K562 (cell line): ENCODE results near the gene CSNK2A1. TPM values are rescaled to one million over a fixed set of nuclear protein-coding genes. Genes with fewer than 3 reads are reported as not detected.

ENCODE experiments used
- ATAC-seq: fragments of 200-7000 bp; cut with Tn5 transposase; 3 replicates; pipeline ENCODE4 v1.9.1; 2020; ENCODE audit warnings: moderate library complexity
- BruUV-seq: library from RNA; stranded (reverse); fragments of 400-500 nt; replicated peaks from 2 replicates; lab custom pipeline; 2021; lab: Mats Ljungman, UMichigan
- CTCF ChIA-PET: fragments of 300-600 bp; formaldehyde crosslinking; extraction: SDS; loops from one replicate; lab custom pipeline; 2021; ENCODE audit warnings: low intra/inter-chr PET ratio; lab: Yijun Ruan, JAX
- POLR2A ChIA-PET: fragments of 300-600, 350-650 bp; sonication (Branson Sonifier 250); formaldehyde crosslinking; extraction: SDS; loops from one replicate; lab custom pipeline; 2021; ENCODE audit warnings: antibody characterized with exemption, inconsistent platforms; lab: Yijun Ruan, JAX
- DNase-seq, 4 experiments: peaks; one replicate each; pipeline versions ENCODE4 v3.0.0 to v3.0.0-alpha.2; 2011 to 2018; ENCODE audit warnings: low spot score in 3 of 4, mixed read lengths in 3 of 4; ENCODE audit errors: extremely low read depth in 1 of 4
- FAIRE-seq: peaks from 2 replicates; lab custom pipeline; 2011; peaks lifted over from hg19 to GRCh38; lab: Jason Lieb, UNC
- H2AFZ ChIP-seq: 2 replicates; pipeline ENCODE4 v1.6.0; 2011; ENCODE audit warnings: low read depth, low read length, control low read depth, inconsistent platforms
- H3K27ac ChIP-seq: fragments of 200-600 bp; 3 replicates; pipeline ENCODE4 v1.8.0; 2011; ENCODE audit warnings: low read depth, mild to moderate bottlenecking, control low read depth, inconsistent platforms, low read length, moderate library complexity, mixed read lengths; ENCODE audit errors: extremely low read depth
- H3K27me3 ChIP-seq, 2 experiments: fragments of 300-600 bp in 1 of 2; 2 replicates in 1 of 2; 3 replicates in 1 of 2; pipeline versions ENCODE4 v1.6.0 to v1.8.0; 2011; ENCODE audit warnings: inconsistent platforms in 2 of 2, low read length in 2 of 2, mild to moderate bottlenecking in 1 of 2, mixed read lengths in 1 of 2, moderate library complexity in 1 of 2; ENCODE audit not compliant: control insufficient read depth in 2 of 2, insufficient read depth in 2 of 2
- H3K36me3 ChIP-seq: fragments of 300-600 bp; 3 replicates; pipeline ENCODE4 v1.8.0; 2011; ENCODE audit warnings: mild to moderate bottlenecking, low read length, inconsistent platforms; ENCODE audit not compliant: control insufficient read depth, insufficient read depth
- H3K4me1 ChIP-seq, 2 experiments: fragments of 200-600 bp in 1 of 2; replicated peaks in 1 of 2; 2 replicates in 1 of 2; 3 replicates in 1 of 2; pipeline versions ENCODE4 v1.5.1 to v1.8.0; 2011; ENCODE audit warnings: inconsistent platforms in 2 of 2, low read length in 2 of 2, mild to moderate bottlenecking in 1 of 2, mixed read lengths in 1 of 2, moderate library complexity in 1 of 2; ENCODE audit not compliant: control insufficient read depth in 2 of 2, insufficient read depth in 2 of 2
- H3K4me2 ChIP-seq: 2 replicates; pipeline ENCODE4 v1.6.1; 2011; ENCODE audit warnings: low read length, control low read depth, inconsistent platforms, mixed read lengths; ENCODE audit not compliant: insufficient read depth
- H3K4me3 ChIP-seq: fragments of 200-600 bp; sonication (generic), shearing (Covaris generic); 2 replicates; pipeline ENCODE4 v1.5.1; 2016; ENCODE audit warnings: control low read depth, inconsistent platforms
- H3K79me2 ChIP-seq: fragments of 200-600 bp; 3 replicates; pipeline ENCODE4 v1.8.0; 2011; ENCODE audit warnings: low read length, inconsistent platforms; ENCODE audit not compliant: control insufficient read depth, insufficient read depth
- H3K9ac ChIP-seq, 2 experiments: 2 replicates each; pipeline versions ENCODE4 v1.6.0 to v1.6.1; 2011; ENCODE audit warnings: low read depth in 2 of 2, low read length in 2 of 2, control low read depth in 1 of 2, inconsistent platforms in 1 of 2, mild to moderate bottlenecking in 1 of 2, mixed read lengths in 1 of 2; ENCODE audit not compliant: insufficient read depth in 1 of 2
- H3K9me1 ChIP-seq: one replicate; pipeline ENCODE4 v1.6.0; 2011; ENCODE audit warnings: inconsistent platforms, mild to moderate bottlenecking, low read length, moderate library complexity; ENCODE audit not compliant: control insufficient read depth, insufficient read depth
- H3K9me3 ChIP-seq: replicated peaks from 2 replicates; pipeline ENCODE4 v1.5.1; 2011; ENCODE audit warnings: low read depth, low read length, inconsistent platforms; ENCODE audit not compliant: control insufficient read depth, insufficient read depth
- H4K20me1 ChIP-seq: replicated peaks from 2 replicates; pipeline ENCODE4 v1.6.1; 2011; ENCODE audit warnings: low read length, inconsistent platforms, mixed read lengths; ENCODE audit not compliant: control insufficient read depth, insufficient read depth
- CBFA2T2 ChIP-seq: fragments of 450-650 bp; conservative IDR thresholded peaks from 2 replicates; pipeline ENCODE4 v1.6.1; 2017; ENCODE audit warnings: mild to moderate bottlenecking
- ETV5 ChIP-seq: sonication (generic); formaldehyde crosslinking; IDR thresholded peaks from 2 replicates; pipeline ENCODE4 v1.4.0; 2020; ENCODE audit warnings: low read depth, mild to moderate bottlenecking, missing genetic modification reagents
- KAT2B ChIP-seq: IDR thresholded peaks from one replicate; pipeline ENCODE4 v1.6.1; 2012; ENCODE audit warnings: low read depth, mild to moderate bottlenecking, control low read depth, inconsistent platforms, low read length, moderate library complexity
- MCM3 ChIP-seq: fragments of 450-650 bp; IDR thresholded peaks from 2 replicates; pipeline ENCODE4 v1.6.1; 2016
- NR1H2 ChIP-seq: sonication (generic); formaldehyde crosslinking; IDR thresholded peaks from 2 replicates; pipeline ENCODE4 v1.4.0; 2020; ENCODE audit warnings: mild to moderate bottlenecking, missing genetic modification reagents
- NRF1 ChIP-seq, 2 experiments: fragments of 450-650 bp; IDR thresholded peaks in 1 of 2; conservative IDR thresholded peaks in 1 of 2; 2 replicates each; pipeline ENCODE4 v1.6.1; 2014; ENCODE audit warnings: mild to moderate bottlenecking in 2 of 2
- PHF20 ChIP-seq: fragments of 450-650 bp; IDR thresholded peaks from 2 replicates; pipeline ENCODE4 v1.6.1; 2018; ENCODE audit not compliant: partially characterized antibody
- SRF ChIP-seq, 2 experiments: fragments of 250-450, 450-650 bp in 1 of 2; sonication (Bioruptor Pico) in 1 of 2; sonication (generic) in 1 of 2; formaldehyde crosslinking; IDR thresholded peaks; 2 replicates each; pipeline versions ENCODE4 v1.5.0 to v1.5.1; 2020 to 2022; ENCODE audit warnings: mild to moderate bottlenecking in 1 of 2, missing genetic modification reagents in 1 of 2
- TCF3 ChIP-seq: sonication (generic); formaldehyde crosslinking; IDR thresholded peaks from 2 replicates; pipeline ENCODE4 v1.4.0; 2020; ENCODE audit warnings: mild to moderate bottlenecking, missing genetic modification reagents
- TEAD1 ChIP-seq, 2 experiments: fragments of 450-650 bp in 1 of 2; sonication (generic) in 1 of 2; formaldehyde crosslinking; IDR thresholded peaks; 2 replicates each; pipeline versions ENCODE4 v1.4.0 to v1.8.0; 2020 to 2022; ENCODE audit warnings: mild to moderate bottlenecking in 2 of 2, missing genetic modification reagents in 1 of 2
- ZKSCAN3 ChIP-seq: fragments of 250-450 bp; sonication (Bioruptor Pico); IDR thresholded peaks from 2 replicates; pipeline ENCODE4 v1.4.0; 2020
- ZNF175 ChIP-seq: fragments of 200-800 bp; sonication (Bioruptor generic); IDR thresholded peaks from 2 replicates; pipeline ENCODE4 v1.6.1; 2016; ENCODE audit warnings: low read depth, mild to moderate bottlenecking, missing genetic modification characterization, missing compliant biosample characterization
- ZNF347 ChIP-seq: fragments of 450-650 bp; formaldehyde crosslinking; IDR thresholded peaks from 2 replicates; pipeline ENCODE4 v1.4.0; 2020; ENCODE audit warnings: low read depth, mild to moderate bottlenecking, moderate library complexity
- ZNF764 ChIP-seq: fragments of 250-450 bp; sonication (Bioruptor Pico); IDR thresholded peaks from 2 replicates; pipeline ENCODE4 v1.4.0; 2020; ENCODE audit warnings: low read depth, mild to moderate bottlenecking, moderate library complexity
- WGBS: fragments of 100-300 bp; shearing (Covaris generic); methylation state at CpG from one replicate; pipeline ENCODE4 v1.1.6; 2016; ENCODE audit warnings: low coverage, mixed read lengths; ENCODE audit not compliant: insufficient coverage; ENCODE audit errors: missing lambda C conversion rate; 5-methylcytosine and 5-hydroxymethylcytosine counted together
- in situ Hi-C: fragments of 300-500 bp; cut with MboI; formaldehyde crosslinking; loops from 4 replicates; pipeline ENCODE4 v1.15.0; 2018; ENCODE audit warnings: inconsistent platforms, mixed read lengths
- intact Hi-C: fragments of 100-400 bp; cut with micrococcal nuclease; formaldehyde crosslinking; loops from 2 replicates; pipeline ENCODE4 v1.14.2; 2022
- polyA plus RNA-seq, 8 experiments: library from polyadenylated mRNA; depleted of rRNA in 4 of 8; stranded (reverse) in 5 of 8; unstranded in 3 of 8; fragments of >200 nt; fragmentation: Nextera tagmentation in 2 of 8; fragmentation: Illumina TruSeq in 1 of 8; extraction: Ambion mirVana in 2 of 8; extraction: Trizol in 1 of 8; gene quantifications; 2 replicates each; pipeline versions ENCODE4 v1.2.1 to v1.2.3, GENCODE V29; 2011 to 2014; ENCODE audit warnings: inconsistent platforms in 1 of 8, missing spikeins in 1 of 8
- total RNA-seq, 7 experiments: library from RNA; depleted of rRNA in 6 of 7; stranded (reverse); fragments of >200 nt in 6 of 7; fragmentation: Illumina TruSeq in 2 of 7; extraction: Trizol in 2 of 7; gene quantifications; 2 replicates each; pipeline versions ENCODE4 v1.2.1 to v1.2.3, GENCODE V29; 2011 to 2021; ENCODE audit warnings: low replicate concordance in 1 of 7
- TF ChIP-seq, protein P1 (sequence below): fragments of 450-650 bp; formaldehyde crosslinking; IDR thresholded peaks from 2 replicates; pipeline ENCODE4 v1.4.0; 2022; ENCODE audit warnings: missing genetic modification characterization

CSNK2A1 gene
- total and polyA plus RNA-seq, 9 of the 15 experiments (the other 6 are each of a cell fraction or from before 2014, with no cell fraction given), result 71.0 to 251 (median 103) TPM

DNA sequence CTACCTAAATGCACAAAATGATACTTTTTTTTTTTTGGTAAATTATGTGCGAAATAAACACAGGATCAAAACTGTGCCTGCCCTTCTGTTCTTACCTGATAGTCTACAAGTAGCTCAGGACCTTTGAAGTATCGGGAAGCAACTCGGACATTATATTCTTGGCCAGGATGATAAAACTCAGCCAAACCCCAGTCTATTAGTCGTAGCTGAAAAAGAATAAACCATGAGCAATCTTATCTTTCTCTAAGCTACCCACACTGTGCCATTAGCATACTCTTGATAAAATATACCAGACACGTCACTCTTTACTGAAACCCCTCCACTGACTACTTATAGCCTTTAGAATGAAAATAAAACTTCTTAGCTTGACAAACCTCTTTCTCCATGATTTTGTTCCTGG lies 51.4 kb downstream of the CSNK2A1 start:
- no peak for FAIRE-seq
- CTCF ChIA-PET, result interaction anchor here (0.7 kb wide), 1 partner anchor 138 kb away, joined by 5 read pairs; no protein-coding TSS in a partner anchor
- POLR2A ChIA-PET, result interaction anchor here (1.7 kb wide), 1 partner anchor 19 kb away, joined by 4 read pairs; no protein-coding TSS in a partner anchor

DNA sequence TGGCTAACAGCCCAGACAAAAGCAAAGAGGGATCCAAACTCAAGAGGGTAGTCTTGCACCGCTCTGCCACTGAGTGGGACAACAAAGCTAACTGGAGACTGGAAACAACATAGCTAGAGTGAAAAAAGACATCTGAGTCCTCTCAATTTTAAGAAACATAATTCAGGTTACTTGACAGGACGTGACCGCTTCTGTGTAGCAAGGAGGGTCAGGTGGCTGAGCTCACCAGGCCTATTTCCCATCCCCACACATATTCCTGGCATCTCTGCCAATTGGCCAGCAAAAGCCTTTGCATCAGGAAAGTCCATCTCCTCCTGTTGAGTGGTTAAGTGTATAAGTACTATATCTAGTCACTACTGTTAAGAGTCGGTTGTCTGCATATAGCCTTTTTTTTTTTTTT lies 55.9 kb downstream of the CSNK2A1 start:
- no peak for DNase-seq
- Histone ChIP-seq H3K9ac (no peak overlapping the region), H3K9me1 (no peaks in the 10 kb centered on the region), H3K27ac (no peak overlapping the region), H3K36me3 (peaks cover 93% of the 10 kb centered on the region), H3K4me2 (no peak overlapping the region), H2AFZ (no peak overlapping the region), H3K4me3 (no peak overlapping the region), H4K20me1 (no peaks in the 10 kb centered on the region), H3K4me1 (no peaks in the 10 kb centered on the region; a peak in 1 of 5 replicates), H3K9me3 (no peaks in the 10 kb centered on the region), H3K79me2 (no peaks in the 10 kb centered on the region), H3K27me3 (no peaks in the 10 kb centered on the region)
- POLR2A ChIA-PET, result no interaction called here
- no peak for ATAC-seq
- CTCF ChIA-PET, result no interaction called here
- no TSS peak for BruUV-seq
- intact Hi-C loops, result loop anchor here (5.0 kb wide), 1 partner anchor 250 kb away; no protein-coding TSS in a partner anchor
- FAIRE-seq, result no peak
- in situ Hi-C loops, result no loop called here
- WGBS, result 97% methylated on average over 3 of the region's 4 CpGs
- TF ChIP-seq PHF20 (no peak), ZNF175 (CRISPR knock-in tag) (no peak), TEAD1 (CRISPR knock-in tag; IDR thresholded peaks at IDR 0.05) (no peak), KAT2B (no peak), CBFA2T2 (no peak), NR1H2 (CRISPR knock-in tag) (no peak), MCM3 (no peak), ZNF347 (no peak), SRF (CRISPR knock-in tag; IDR thresholded peaks at IDR 0.05) (no peak), ZKSCAN3 (CRISPR knock-in tag) (no peak), NRF1 (conservative IDR thresholded peaks at IDR 0.05 in 1 of 2, IDR thresholded peaks at IDR 0.05 in 1 of 2) (no peak), ETV5 (CRISPR knock-in tag) (no peak)
- TF ChIP-seq, protein P1, sequence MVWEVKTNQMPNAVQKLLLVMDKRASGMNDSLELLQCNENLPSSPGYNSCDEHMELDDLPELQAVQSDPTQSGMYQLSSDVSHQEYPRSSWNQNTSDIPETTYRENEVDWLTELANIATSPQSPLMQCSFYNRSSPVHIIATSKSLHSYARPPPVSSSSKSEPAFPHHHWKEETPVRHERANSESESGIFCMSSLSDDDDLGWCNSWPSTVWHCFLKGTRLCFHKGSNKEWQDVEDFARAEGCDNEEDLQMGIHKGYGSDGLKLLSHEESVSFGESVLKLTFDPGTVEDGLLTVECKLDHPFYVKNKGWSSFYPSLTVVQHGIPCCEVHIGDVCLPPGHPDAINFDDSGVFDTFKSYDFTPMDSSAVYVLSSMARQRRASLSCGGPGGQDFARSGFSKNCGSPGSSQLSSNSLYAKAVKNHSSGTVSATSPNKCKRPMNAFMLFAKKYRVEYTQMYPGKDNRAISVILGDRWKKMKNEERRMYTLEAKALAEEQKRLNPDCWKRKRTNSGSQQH (CRISPR knock-in tag), result no peak

More for the DNA sequence above, 51.4 kb downstream of the CSNK2A1 start:
- no peaks in the 10 kb centered on the region for H3K79me2 ChIP-seq
- H3K9me3 ChIP-seq, result no peaks in the 10 kb centered on the region
- no peaks in the 10 kb centered on the region; a peak in 2 of 5 replicates for H3K4me1 ChIP-seq
- no peak overlapping the region for H3K9ac ChIP-seq
- ATAC-seq (no peak), DNase-seq (no peak)
- 59% methylated on average over 5 of the region's 5 CpGs for WGBS
- no peaks in the 10 kb centered on the region for H3K9me1 ChIP-seq
- in situ Hi-C loops, result no loop called here
- no peak for TF ChIP-seq ZNF764 (CRISPR knock-in tag)
- peak; percentile 56 for TF ChIP-seq TCF3 (CRISPR knock-in tag)
- TF ChIP-seq, all 486 proteins: peak for 1
- Histone ChIP-seq H3K4me3 (no peak overlapping the region), H3K27me3 (no peaks in the 10 kb centered on the region), H3K4me2 (no peak overlapping the region), H3K36me3 (peaks cover 89% of the 10 kb centered on the region), H2AFZ (no peak overlapping the region), H3K27ac (no peak overlapping the region), H4K20me1 (no peaks in the 10 kb centered on the region)
- BruUV-seq, result no TSS peak
- intact Hi-C loops, result no loop called here
